Stimulated activated CD8-positive, alpha-beta memory T cell treated with anti-CD3 and anti-CD28 coated beads, Interleukin-15, amount 100 ng/mL, for 4 hours (primary cell): Measurements from ENCODE around the gene GIPC2.

Experiments used
- DNase-seq, 2 donors: peaks; one replicate each; pipeline ENCODE4 v3.0.0-alpha.2; 2020; ENCODE audit warnings: low read depth in 2 of 2

The GIPC2 gene

DNA sequence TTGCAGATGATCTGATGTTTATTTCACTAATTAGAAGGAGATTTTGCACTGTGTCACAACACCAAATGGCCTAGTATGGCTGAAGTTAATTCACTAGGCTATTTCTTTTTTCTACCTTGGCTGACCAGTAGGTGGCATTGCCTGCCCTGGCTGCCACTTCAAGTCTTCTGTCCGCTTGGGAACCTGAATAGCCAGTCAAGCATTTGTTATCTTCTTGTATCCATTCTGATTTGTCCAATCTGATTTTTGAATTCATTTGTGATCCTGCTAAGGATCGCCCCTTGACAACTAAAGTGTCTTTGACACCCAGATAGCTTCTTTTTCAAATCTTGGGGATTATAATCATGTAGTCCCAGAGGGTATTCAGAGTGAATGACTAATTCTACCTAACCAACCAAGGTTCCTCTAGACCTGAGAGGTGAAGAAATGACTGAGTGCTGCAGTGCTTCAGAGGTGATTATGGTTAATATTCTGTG is 99.4 kb downstream of the GIPC2 start:
- no peak for DNase-seq

DNA sequence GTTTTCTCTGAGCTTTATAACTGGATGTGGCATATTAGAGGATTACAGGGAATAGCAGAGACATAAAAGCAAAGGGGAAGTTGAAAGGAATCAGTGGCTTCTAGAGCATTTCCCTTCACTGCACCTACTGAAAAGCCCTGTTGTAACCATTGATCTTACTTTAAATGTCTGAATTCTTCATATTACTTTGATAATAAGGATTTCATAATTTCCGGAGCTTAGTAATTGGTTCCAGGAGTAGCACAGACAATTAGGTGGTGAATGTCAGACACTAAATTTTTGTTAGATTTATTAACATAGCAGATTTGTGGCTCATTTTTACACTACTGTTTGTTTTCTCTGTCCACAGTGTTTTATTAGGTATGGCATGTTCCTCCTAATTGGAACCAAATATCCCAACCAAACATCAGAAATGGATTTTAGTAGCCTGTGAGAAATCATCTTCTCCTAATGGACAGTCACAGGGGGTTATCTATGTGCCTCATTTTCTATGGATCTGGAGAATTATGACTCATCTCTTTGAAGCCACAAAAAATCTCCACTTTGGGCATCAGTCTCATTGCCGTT is 100.5 kb downstream of the GIPC2 start:
- no peak for DNase-seq

- no peak for DNase-seq
These were observed 101.3 kb downstream of the GIPC2 start for GRCh38 chr1:78147031-78147430.

DNA sequence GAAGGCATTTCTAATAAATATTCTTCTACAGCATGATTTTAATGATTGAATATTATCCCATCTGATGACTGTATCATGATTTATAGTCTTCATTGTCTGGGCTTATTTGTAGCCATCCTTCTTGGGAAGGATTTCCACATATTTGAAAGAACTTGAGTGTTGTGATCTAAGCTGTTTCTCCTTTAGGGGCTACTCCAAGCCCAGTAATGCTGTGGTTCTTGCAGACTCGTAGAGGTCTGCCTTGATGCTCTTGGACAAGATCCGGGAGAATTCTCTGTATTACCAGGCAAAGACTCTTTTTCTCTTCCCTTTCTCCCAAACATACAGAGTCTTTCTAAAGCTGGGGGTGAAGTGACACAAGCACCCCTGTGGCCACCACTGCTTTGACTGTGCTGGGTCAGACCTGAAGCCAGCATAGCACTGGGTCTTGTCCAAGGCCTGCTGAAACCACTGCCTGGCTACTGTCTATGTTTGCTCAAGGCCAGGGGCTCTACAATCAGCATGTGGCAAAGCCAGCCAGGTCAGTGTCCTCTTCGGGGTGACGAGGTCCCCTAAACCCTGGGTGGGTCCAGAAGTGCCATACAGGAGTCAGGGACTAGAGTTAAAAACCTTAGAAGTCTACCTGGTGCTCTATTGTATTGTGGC is 107.4 kb downstream of the GIPC2 start:
- no peak for DNase-seq

DNA sequence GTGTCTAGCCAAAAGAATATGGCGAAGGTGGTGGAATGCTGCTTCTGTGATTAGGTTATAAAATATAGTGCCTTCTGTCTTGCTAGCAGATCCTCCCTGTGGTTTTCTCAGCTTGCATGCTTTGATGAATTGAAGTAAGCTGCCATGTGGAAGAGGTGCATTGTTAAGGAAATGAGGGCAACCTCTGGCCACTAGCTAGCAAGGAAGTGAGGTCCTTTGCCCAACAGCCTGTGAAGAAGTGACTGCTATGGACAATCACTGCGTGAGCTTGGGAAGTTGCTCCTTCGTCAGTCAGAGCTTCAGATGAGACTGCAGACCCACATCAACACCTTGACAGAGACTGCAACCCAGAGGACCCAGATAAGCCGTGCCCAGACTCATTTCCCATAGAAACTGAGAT is 109.4 kb downstream of the GIPC2 start:
- no peak for DNase-seq

DNA sequence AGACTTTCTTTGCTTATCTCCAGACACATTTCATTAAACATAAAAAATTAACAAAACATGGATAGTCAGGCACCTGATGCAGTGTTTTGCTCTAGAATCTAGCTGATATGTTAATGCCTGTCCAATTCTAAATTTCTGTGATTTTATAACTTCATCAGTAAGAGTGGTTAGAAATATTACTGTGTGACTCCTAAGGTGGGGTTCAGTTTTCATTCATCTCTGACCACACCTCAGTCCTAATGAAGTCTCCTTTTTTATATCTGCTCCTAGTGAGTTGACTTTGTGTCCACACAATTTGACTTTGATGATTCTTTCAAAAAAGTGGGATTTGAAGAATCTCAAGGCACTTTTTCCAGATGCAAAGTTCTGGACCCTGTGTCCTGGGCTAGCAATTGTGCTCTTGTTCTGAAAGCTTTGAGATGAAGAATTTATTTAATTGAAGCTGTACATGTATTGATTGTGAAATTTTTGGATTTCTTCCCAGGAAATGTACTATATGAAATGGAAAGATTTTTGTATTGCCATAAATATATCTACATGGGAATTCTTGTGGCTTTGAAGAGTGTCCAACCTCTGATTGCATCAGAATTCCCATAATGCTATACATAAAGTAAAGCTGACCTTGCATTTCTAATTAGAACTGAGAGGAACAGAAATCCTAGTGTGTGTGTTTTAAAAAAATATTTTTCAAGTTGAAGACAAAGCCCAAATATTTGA is 111.2 kb downstream of the GIPC2 start:
- no peak for DNase-seq

DNA sequence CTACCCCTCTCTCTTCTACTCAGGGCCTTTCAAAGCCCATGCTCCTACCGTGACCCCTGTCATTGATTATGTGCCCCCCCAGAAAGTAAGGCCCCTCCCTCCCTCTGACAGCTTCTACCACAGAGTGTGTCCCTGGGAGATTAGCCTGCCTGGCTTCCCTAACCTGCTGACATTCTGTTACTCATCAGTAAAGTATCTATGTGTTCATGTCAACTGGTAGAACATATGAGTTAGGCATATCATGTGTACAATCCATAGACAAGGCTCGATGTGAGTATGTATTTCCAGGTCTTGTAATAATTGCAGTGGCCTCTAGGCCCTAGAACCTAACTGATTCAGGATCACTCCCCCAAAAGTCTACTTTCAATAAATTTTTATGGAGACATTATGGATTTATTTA is 120.0 kb downstream of the GIPC2 start:
- DNase-seq: no peak

DNA sequence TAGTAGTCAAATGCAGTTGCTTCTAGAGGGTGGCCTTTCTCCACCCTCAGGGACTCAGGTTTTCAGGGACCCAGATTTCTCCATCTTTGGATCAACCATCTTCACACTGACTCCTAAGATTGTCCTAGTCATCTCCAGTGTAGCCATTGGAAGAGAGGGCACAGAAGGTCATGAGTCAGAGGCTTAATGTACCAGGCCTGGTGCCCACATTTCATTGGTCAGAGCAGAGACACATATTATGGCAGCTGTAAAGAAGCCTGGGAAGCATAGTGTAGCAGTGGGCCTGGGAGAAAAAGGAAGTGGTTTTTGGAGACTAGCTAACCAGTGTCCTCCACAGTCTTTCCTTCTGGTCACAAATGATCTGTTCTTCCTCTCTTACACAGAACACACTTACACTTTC is 122.5 kb downstream of the GIPC2 start:
- no peak for DNase-seq

DNA sequence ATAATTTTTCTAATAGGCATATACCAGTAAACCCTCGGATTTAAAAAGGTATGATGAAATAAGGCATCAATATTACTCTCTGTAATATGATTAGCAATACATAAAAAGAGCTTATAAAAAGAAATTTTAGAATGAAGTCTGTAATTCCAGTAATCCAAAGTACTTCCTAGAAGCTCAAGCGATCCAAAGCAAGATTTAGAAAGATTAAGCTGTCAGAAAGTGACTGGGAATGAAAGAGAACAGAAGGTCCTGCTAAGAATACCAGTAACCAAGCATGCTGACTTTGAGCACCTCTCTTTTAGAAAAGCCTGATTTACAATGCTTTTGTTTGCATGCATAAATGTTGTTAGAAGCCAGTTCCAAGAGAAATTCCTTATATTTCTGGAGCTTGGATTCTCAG is 125.1 kb downstream of the GIPC2 start:
- no peak for DNase-seq

DNA sequence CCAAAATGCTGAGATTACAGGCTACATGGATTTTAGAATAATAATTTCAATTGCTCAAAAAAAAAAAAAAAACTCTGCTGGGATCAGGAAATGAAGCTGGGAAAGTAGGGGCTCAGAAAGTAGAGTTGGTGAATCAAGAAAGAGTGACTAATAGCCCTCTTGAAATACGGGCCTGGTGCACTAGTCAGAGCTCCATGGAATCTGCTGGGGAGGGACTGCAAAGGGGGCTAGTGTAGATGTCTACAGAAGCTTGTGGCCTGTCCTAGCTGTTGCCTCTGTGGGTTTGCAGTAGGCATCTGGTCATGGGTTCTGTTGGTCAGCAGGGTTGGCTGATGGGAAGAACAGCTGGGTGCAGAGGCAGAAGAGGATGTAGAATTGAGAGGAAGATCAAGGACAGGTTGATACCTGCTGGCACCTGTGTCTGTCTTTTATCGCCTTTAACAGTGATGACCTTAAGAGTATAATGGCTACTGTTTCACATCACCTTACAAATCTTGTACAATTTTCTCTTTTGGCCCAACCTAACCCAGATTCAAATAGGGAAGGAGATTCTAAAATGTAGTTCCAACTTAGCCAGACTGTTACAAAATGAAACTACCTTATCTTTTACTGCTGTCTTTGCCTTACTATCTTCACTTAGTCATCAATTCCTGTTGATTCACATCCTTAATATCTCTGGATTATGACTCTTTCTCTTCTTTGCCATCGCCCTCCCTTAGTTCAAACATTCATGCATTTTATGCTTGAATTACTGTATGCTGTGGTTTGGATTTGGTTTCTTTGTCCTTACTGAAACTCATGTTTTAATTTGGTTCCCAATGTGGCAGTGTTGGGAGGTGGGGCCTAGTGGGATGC is 126.2 kb downstream of the GIPC2 start:
- no peak for DNase-seq

GRCh38 chr1:78176448-78176847 is 130.7 kb downstream of the GIPC2 start:
- no peak for DNase-seq

- no peak for DNase-seq
These were observed 132.0 kb downstream of the GIPC2 start for GRCh38 chr1:78177708-78178270.

GRCh38 chr1:78178816-78179215 is 133.1 kb downstream of the GIPC2 start:
- no peak for DNase-seq

GRCh38 chr1:78184460-78185072 is 138.8 kb downstream of the GIPC2 start:
- DNase-seq: no peak
